Measurements from ENCODE around the gene SP6.

Gene SP6

GRCh38 chr17:47831934-47832327, 19.0 kb downstream of the SP6 start:
- Mint-ChIP-seq H3K36me3 (peaks cover 1% of the 10 kb centered on the region), H3K4me3 (peak overlapping the region; percentile 99), H3K4me1 (peaks cover 67% of the 10 kb centered on the region), H3K27me3 (no peaks in the 10 kb centered on the region), H3K9me3 (no peaks in the 10 kb centered on the region), H3K27ac (peak overlapping the region; percentile 92)

DNA sequence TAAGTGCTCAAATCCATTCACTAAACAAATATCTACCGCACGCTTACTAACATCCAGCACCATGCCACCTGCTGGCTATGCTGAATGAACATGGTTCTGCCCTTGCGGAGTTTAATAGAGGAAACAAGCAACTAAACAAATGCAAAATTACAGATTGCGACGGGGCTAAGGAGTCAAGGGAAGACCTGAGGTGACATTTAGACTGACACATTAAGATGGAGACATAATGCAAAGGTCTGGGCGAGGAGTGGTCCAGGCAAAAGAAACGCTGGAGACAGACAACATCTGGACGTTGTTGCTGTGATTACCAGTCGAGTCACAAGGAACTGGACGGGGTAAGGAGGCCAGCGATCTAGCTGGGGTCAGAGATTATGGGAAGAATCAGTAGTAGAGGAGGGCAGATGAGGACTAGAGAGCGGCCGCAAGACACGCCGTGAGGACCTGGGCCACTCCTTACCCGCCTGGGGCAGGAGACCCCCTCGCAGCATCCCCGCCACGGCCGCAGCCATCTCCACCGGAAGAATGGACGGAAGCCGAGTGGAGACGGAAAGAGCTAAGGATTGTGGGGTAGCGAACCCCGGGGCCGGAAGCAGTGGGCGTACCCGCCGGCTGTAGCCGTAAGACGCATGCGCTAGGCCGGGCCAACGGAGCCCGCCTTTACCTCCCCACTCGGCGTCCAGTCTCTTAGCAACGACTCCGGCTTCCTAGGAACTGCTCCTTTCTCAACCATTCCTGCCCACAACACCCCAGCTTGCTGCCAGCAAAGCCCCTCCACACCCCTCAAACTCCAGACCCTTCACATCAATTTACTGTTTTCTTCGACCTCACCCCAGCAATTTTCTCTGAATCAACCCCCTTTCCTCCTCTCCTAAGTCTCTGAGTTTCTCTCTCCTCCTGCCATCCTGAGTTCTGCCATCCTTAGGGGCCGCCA, 19.7 kb downstream of the SP6 start, which contains the start of the genes LRRC46 and MRPL10:
Gene LRRC46 (plus strand): TSS at position 668 of the 931 bp plus-strand sequence. CDS start 320 bp downstream, outside the sequence.
Gene MRPL10 (minus strand): TSS at position 539 of the 931 bp plus-strand sequence. CDS start 30 bp downstream, at position 509.
- Mint-ChIP-seq H3K36me3 (peaks cover 4% of the 10 kb centered on the region), H3K27me3 (no peaks in the 10 kb centered on the region), H3K4me3 (peak within 1 kb of the TSS; percentile 99), H3K27ac (peak within 1 kb of the TSS; percentile 92), H3K4me1 (peaks cover 67% of the 10 kb centered on the region), H3K9me3 (no peaks in the 10 kb centered on the region)

DNA sequence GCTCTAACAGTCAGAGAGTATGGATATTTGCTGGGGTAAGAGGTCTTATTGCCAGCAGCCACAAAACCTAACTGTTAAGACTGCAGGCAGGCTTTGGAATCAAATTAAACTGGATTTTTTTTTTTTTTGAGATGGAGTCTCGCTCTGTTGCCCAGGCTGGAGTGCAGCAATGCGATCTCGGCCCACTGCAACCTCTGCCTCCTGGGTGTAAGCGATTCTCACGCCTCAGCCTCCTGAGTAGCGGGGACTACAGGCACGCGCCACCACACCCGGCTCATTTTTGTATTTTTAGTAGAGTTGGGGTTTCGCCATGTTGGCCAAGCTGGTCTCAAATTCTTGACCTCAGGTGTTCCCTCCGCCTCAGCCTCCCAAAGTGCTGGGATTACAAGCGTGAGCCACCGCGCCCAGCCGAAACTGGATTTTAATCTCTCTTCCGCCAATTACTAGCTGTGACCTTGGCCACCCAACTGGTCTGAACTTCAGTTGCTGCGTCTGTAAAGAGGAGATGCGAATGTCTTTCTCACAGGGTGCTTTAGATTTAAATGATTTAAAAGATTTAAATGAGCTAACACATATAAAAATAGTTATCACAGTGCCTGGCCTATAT, 20.5 kb downstream of the SP6 start:
- H3K27me3 Mint-ChIP-seq, result no peaks in the 10 kb centered on the region
- H3K36me3 Mint-ChIP-seq, result peaks cover 5% of the 10 kb centered on the region
- peak overlapping the region; percentile 99 for H3K4me3 Mint-ChIP-seq
- H3K9me3 Mint-ChIP-seq, result no peaks in the 10 kb centered on the region
- peak overlapping the region; percentile 92 for H3K27ac Mint-ChIP-seq
- peaks cover 60% of the 10 kb centered on the region for H3K4me1 Mint-ChIP-seq

DNA sequence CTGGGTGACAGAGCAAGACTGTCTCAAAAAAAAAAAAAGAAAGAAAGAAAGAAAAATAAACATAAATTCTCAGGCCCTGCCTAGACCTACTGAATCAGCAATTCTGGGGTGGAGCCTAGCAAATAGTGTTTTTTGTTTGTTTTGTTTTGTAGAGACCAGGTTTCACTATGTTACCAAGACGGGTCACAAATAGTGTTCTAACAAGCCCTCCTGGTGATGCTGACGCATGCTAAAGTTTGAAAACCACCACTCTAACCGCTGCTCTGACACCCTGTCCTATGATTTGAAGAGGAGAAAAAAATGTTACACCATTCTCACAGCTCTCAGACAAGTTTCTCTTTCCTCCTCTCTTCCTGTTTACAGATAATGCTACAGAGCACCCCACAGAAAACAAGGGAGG, 21.1 kb downstream of the SP6 start:
- Mint-ChIP-seq H3K36me3 (peaks cover 8% of the 10 kb centered on the region), H3K27me3 (no peaks in the 10 kb centered on the region), H3K4me3 (peak overlapping the region; percentile 99), H3K9me3 (no peaks in the 10 kb centered on the region), H3K4me1 (peaks cover 54% of the 10 kb centered on the region), H3K27ac (peak overlapping the region; percentile 65)

DNA sequence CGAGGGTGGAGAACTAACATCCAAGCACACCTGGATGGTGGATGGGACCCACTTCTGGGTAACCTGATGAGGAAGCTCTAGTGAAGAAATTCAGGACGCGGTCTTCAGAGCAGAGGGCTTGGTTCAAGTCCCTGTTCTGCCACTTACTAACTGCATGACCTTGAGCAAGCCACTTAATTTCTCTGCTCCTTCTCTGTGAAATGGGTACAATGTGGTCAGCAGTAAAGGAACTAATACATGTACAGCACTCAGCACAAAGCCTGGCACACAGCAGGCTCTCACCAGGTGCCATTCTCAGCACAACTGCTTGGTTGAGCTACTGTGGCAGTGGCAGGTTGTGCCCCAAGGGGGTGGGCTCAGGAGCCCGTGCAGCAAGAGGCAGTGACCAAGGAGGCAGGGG, 27.4 kb downstream of the SP6 start:
- no peaks in the 10 kb centered on the region for H3K9me3 Mint-ChIP-seq
- no peaks in the 10 kb centered on the region for H3K27me3 Mint-ChIP-seq
- peaks cover 31% of the 10 kb centered on the region for H3K4me1 Mint-ChIP-seq
- H3K36me3 Mint-ChIP-seq, result peaks cover 6% of the 10 kb centered on the region
- no peak overlapping the region for H3K27ac Mint-ChIP-seq
- no peak overlapping the region for H3K4me3 Mint-ChIP-seq

DNA sequence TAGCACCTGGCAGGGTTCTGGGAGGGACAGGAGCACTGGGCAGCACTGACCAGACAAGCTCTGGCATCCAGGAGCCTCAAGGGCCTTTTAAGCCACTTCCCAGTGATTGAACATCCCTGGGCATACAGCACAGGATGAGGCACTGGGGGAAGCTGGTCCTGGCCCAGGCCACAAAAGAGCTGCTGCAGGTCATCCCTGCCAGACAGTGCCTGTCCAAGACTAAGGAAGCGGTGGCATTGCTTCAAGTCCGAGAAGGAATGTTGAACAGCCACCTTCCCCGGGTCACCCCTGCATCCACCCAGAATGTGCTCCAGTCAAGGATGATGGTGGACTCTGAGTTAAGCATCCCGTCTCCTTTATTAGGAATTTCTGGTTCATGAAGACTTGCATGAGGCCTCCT, 28.2 kb downstream of the SP6 start:
- Mint-ChIP-seq H3K27ac (no peak overlapping the region), H3K4me3 (peak overlapping the region; percentile 23), H3K27me3 (no peaks in the 10 kb centered on the region), H3K36me3 (peaks cover 7% of the 10 kb centered on the region), H3K4me1 (peaks cover 25% of the 10 kb centered on the region), H3K9me3 (no peaks in the 10 kb centered on the region)

DNA sequence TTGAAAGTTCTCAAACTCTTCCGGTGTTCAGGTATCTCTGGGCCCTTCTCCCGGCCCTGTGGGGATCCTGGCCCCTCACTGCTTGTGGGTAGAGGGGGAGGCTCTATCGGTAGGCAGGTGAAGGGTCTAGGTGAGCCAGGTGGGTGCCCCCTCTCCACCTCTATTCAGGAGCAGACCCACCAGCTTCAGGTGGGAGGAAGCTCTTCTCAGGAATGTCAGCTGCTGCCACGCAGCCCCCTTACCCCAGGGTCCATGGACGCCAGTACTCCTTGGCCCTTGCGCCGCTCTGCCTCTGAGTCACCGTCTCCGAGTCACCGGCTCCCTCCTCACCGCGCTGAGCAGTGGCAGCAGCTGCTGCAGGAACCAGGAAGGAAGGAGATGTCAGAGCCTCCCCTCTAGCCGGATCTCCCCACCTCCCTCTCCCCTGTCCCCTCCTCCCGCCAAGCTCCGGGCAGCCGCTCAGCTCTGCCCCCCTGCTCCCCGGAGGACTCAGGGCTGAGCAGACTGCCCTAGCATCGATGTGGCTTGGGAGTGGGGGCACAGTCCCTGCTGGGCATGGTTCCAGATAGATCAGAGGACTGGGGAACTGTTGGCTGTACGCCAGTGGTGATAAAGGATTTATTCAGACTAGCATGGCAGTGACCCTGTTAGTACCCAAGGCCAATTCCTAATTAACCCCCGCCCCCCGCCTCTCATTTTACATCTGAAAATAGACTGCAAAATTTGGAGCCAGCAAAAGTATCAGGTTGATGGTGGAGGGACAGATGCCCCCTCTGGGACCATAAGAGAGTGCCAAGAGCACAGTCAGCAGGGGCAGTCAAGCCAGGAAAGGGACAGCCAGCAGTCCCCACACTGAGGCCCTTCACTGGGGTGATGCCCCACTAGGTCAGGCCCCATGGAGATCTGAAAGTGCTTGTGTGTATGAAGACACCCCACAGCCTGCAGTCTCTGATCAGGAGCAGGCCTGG, 29.3 kb downstream of the SP6 start, which contains the start of gene OSBPL7:
Gene OSBPL7 (minus strand): TSS at position 371 of the 968 bp plus-strand sequence. CDS start 1,516 bp downstream, outside the sequence.
- H3K4me1 Mint-ChIP-seq, result peaks cover 25% of the 10 kb centered on the region
- H3K4me3 Mint-ChIP-seq, result peak within 1 kb of the TSS; percentile 94
- H3K27me3 Mint-ChIP-seq, result no peaks in the 10 kb centered on the region
- H3K27ac Mint-ChIP-seq, result peak within 1 kb of the TSS; percentile 72
- H3K9me3 Mint-ChIP-seq, result no peaks in the 10 kb centered on the region
- peaks cover 9% of the 10 kb centered on the region for H3K36me3 Mint-ChIP-seq

DNA sequence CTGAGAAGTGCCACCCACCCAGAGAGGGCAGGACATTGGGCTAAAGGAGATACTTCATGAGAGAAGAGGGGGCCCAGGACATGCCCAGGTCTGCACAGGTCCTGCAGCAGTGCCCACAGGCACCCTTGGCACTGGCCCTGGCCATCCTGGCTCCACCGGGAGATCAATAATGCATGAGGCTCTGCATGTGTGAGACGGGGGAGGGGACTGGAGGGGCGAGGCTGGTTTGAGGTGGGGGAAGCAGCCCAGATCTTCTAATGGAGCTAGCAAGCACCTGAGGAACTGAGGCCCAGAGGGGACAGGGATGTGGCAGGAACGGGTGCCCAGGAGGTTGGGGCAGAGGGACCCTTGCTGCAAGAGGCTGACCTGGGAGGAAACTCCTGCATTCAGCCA, 29.9 kb downstream of the SP6 start:
- peak overlapping the region; percentile 94 for H3K4me3 Mint-ChIP-seq
- H3K36me3 Mint-ChIP-seq, result peaks cover 7% of the 10 kb centered on the region
- no peaks in the 10 kb centered on the region for H3K27me3 Mint-ChIP-seq
- H3K9me3 Mint-ChIP-seq, result no peaks in the 10 kb centered on the region
- H3K4me1 Mint-ChIP-seq, result peaks cover 25% of the 10 kb centered on the region
- H3K27ac Mint-ChIP-seq, result peak overlapping the region; percentile 65

DNA sequence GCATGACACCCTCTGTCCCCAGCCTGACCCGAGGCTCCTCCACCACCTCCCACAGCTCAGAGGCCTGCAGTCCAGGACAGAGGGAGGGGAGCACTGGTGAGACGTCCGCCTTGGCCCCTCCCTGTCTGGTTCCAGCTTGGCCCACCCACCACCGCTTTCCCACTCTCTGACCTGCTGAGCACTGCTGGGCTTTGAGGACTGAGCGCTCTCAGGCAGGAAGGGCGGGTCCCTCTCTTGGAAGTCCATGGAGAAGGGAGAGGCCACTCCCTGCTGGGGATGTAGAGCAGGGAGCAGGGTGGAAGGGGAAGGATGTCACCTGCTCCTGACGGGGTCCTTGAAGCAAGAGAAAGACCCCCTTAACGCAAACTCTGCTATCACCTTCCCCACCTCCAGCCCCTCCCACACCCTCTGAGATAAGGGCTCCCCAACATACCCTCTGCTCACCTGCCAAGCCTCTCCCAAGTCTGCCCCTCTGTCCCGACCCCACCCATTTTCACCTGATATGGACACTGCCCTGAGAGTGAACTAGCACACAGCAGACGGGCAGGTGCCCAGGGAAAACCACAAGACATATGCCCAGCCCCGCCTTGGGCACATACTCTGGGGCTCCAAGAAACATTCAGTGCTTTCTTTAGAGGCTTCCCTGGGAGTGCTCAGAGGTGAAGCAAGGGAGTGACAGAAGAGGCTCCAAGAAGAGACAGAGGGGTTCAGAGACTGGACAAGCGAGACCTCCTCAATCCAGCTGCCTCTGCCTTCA, 30.8 kb downstream of the SP6 start:
- peaks cover 25% of the 10 kb centered on the region for H3K4me1 Mint-ChIP-seq
- H3K36me3 Mint-ChIP-seq, result peaks cover 3% of the 10 kb centered on the region
- H3K27me3 Mint-ChIP-seq, result no peaks in the 10 kb centered on the region
- H3K4me3 Mint-ChIP-seq, result peak overlapping the region; percentile 94
- no peaks in the 10 kb centered on the region for H3K9me3 Mint-ChIP-seq
- no peak overlapping the region for H3K27ac Mint-ChIP-seq

DNA sequence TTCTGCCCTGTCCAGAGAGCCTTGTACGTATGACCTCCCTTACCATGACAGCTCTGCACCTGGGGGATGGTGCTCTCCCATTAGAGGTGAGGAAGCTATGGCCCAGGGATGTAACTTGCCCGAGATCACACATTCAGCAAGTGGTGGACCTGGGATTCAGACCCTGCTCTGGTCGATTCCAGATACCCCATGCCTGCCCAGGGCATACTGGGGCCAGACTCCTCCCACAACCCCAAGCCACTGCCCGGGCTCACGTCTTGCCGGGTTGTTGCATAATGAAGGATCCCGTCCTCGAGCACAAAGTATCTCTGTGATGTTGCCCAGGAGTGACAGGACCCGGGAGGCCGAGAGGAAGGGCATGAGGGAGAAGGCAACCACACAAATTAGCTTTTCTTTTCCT, 31.5 kb downstream of the SP6 start:
- Mint-ChIP-seq H3K27ac (no peak overlapping the region), H3K27me3 (no peaks in the 10 kb centered on the region), H3K4me1 (peaks cover 25% of the 10 kb centered on the region), H3K36me3 (peaks cover 3% of the 10 kb centered on the region), H3K9me3 (no peaks in the 10 kb centered on the region), H3K4me3 (no peak overlapping the region)

GRCh38 chr17:47818002-47818695, 32.8 kb downstream of the SP6 start:
- Mint-ChIP-seq H3K36me3 (peaks cover 3% of the 10 kb centered on the region), H3K4me3 (no peak overlapping the region), H3K27me3 (no peaks in the 10 kb centered on the region), H3K9me3 (no peaks in the 10 kb centered on the region), H3K27ac (peak overlapping the region; percentile 27), H3K4me1 (peaks cover 25% of the 10 kb centered on the region)

- Mint-ChIP-seq H3K4me1 (peaks cover 17% of the 10 kb centered on the region), H3K27me3 (no peaks in the 10 kb centered on the region), H3K36me3 (peaks cover 5% of the 10 kb centered on the region), H3K9me3 (no peaks in the 10 kb centered on the region), H3K4me3 (no peak overlapping the region), H3K27ac (no peak overlapping the region)
Observed at GRCh38 chr17:47816947-47817346, 34.0 kb downstream of the SP6 start.

DNA sequence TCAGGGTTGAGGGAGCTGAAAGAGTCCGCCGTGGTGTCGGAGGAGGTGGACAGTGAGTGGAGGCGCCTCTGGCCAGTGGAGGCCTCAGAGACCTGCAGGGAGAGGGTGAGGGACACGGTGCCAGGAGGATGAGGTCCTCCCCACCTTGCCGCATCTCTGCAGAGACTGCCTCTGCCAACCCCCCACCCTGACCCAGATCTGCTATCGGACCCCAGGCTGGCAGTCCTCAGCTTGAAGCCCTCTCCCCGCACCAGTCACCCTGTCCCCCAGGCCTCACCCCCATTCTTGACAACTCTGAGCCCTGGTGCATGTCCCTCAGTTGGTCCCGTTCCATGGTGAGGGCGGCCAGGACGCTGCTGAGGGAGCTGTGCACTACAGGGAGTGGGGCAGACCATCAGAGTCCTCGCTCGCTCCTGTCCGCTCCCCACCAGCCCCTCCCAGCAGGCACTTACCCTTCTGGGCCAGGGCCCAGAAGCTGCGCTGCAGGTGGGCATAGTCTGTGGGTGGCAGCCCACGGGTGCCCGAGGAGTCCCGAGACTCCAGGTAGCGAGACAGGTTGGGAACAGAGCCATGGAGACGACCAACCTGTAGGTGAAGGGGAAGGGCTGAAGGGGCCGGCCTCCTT, 34.7 kb downstream of the SP6 start:
- H3K4me3 Mint-ChIP-seq, result no peak overlapping the region
- H3K36me3 Mint-ChIP-seq, result peaks cover 5% of the 10 kb centered on the region
- H3K9me3 Mint-ChIP-seq, result no peaks in the 10 kb centered on the region
- no peak overlapping the region for H3K27ac Mint-ChIP-seq
- H3K4me1 Mint-ChIP-seq, result peaks cover 10% of the 10 kb centered on the region
- no peaks in the 10 kb centered on the region for H3K27me3 Mint-ChIP-seq

Measured in activated naive CD4-positive, alpha-beta T cell treated with anti-CD3 and anti-CD28 coated beads, Interleukin-2, amount 50 U/mL, for 24 hours (primary cell).